Measurements from ENCODE around the gene CCNL1.
"Not testable (repeated sequence)": the region's sequence is repeated elsewhere in the genome, so short reads cannot be mapped to it uniquely, and the experiment has no call there.

Gene CCNL1

DNA sequence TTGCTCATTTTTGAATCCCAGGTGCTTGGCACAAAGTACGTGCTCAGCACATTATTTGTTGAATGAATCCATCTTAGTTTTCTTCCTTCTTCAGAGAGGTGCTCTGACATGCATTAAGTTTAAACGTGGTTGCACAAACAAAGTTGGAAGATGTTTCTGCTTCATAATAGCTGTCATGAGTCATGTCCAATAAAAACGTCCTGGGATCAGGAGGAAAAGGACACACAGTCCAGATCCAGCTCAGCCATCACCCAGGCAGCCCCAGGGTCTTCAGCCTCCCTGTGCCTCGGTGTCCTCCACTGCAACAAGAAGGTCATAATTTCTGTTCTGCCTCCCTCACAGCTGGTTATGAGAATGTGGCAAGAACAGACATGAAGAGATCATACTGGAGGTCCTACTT is 55.4 kb downstream of the CCNL1 start (continued):
- no peak for TF ChIP-seq ZNF70 (CRISPR knock-in tag; IDR thresholded peaks at IDR 0.05)

DNA sequence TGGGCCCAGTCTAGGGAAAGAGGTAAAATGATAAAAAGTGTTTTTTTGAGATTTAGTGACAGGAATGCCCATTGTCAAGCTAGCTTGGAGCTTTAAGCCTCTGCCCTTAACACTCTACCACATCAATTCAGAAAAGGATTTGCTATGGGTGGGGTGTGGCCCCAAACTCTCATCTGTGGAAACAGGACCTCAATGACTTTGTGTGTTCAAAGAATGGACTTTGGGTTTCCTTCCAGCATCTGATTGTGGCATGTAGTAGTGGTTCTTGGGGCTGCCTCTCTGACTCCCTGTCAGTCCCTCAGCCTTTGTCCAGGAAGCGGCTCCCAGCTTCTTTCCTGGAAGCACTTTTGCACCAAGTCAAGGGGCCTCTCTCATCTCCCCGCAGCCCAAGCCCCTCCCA is 56.1 kb downstream of the CCNL1 start:
- TF ChIP-seq TCF4 (CRISPR knock-in tag; IDR thresholded peaks at IDR 0.05; ENCODE audit: borderline replicate concordance) (no peak), ZFP30 (CRISPR knock-in tag; IDR thresholded peaks at IDR 0.05) (no peak), SNAI2 (CRISPR knock-in tag; IDR thresholded peaks at IDR 0.05) (no peak), GLIS3 (CRISPR knock-in tag; IDR thresholded peaks at IDR 0.05) (no peak), ISL1 (CRISPR knock-in tag; IDR thresholded peaks at IDR 0.05) (no peak), TOX (CRISPR knock-in tag; IDR thresholded peaks at IDR 0.05; ENCODE audit: borderline replicate concordance) (no peak), RARB (CRISPR knock-in tag; IDR thresholded peaks at IDR 0.05) (no peak), BACH2 (CRISPR knock-in tag; IDR thresholded peaks at IDR 0.05; ENCODE audit: borderline replicate concordance) (no peak), PPARA (CRISPR knock-in tag; IDR thresholded peaks at IDR 0.05; ENCODE audit: borderline replicate concordance) (no peak), ZNF565 (CRISPR knock-in tag; conservative IDR thresholded peaks at IDR 0.05; ENCODE audit: low read depth) (no peak), ZC3H10 (CRISPR knock-in tag; IDR thresholded peaks at IDR 0.05) (no peak), ZFP3 (CRISPR knock-in tag; IDR thresholded peaks at IDR 0.05) (no peak), ZNF70 (CRISPR knock-in tag; IDR thresholded peaks at IDR 0.05) (no peak), ESRRG (CRISPR knock-in tag; IDR thresholded peaks at IDR 0.05) (no peak)
- TF ChIP-seq, protein P1, sequence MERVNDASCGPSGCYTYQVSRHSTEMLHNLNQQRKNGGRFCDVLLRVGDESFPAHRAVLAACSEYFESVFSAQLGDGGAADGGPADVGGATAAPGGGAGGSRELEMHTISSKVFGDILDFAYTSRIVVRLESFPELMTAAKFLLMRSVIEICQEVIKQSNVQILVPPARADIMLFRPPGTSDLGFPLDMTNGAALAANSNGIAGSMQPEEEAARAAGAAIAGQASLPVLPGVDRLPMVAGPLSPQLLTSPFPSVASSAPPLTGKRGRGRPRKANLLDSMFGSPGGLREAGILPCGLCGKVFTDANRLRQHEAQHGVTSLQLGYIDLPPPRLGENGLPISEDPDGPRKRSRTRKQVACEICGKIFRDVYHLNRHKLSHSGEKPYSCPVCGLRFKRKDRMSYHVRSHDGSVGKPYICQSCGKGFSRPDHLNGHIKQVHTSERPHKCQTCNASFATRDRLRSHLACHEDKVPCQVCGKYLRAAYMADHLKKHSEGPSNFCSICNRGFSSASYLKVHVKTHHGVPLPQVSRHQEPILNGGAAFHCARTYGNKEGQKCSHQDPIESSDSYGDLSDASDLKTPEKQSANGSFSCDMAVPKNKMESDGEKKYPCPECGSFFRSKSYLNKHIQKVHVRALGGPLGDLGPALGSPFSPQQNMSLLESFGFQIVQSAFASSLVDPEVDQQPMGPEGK (CRISPR knock-in tag; IDR thresholded peaks at IDR 0.05; ENCODE audit: borderline replicate concordance): no peak
- TF ChIP-seq, protein P2, sequence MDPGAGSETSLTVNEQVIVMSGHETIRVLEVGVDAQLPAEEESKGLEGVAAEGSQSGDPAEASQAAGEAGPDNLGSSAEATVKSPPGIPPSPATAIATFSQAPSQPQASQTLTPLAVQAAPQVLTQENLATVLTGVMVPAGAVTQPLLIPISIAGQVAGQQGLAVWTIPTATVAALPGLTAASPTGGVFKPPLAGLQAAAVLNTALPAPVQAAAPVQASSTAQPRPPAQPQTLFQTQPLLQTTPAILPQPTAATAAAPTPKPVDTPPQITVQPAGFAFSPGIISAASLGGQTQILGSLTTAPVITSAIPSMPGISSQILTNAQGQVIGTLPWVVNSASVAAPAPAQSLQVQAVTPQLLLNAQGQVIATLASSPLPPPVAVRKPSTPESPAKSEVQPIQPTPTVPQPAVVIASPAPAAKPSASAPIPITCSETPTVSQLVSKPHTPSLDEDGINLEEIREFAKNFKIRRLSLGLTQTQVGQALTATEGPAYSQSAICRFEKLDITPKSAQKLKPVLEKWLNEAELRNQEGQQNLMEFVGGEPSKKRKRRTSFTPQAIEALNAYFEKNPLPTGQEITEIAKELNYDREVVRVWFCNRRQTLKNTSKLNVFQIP (CRISPR knock-in tag; IDR thresholded peaks at IDR 0.05; ENCODE audit: borderline replicate concordance, low read depth): no peak
- TF ChIP-seq, protein P3, sequence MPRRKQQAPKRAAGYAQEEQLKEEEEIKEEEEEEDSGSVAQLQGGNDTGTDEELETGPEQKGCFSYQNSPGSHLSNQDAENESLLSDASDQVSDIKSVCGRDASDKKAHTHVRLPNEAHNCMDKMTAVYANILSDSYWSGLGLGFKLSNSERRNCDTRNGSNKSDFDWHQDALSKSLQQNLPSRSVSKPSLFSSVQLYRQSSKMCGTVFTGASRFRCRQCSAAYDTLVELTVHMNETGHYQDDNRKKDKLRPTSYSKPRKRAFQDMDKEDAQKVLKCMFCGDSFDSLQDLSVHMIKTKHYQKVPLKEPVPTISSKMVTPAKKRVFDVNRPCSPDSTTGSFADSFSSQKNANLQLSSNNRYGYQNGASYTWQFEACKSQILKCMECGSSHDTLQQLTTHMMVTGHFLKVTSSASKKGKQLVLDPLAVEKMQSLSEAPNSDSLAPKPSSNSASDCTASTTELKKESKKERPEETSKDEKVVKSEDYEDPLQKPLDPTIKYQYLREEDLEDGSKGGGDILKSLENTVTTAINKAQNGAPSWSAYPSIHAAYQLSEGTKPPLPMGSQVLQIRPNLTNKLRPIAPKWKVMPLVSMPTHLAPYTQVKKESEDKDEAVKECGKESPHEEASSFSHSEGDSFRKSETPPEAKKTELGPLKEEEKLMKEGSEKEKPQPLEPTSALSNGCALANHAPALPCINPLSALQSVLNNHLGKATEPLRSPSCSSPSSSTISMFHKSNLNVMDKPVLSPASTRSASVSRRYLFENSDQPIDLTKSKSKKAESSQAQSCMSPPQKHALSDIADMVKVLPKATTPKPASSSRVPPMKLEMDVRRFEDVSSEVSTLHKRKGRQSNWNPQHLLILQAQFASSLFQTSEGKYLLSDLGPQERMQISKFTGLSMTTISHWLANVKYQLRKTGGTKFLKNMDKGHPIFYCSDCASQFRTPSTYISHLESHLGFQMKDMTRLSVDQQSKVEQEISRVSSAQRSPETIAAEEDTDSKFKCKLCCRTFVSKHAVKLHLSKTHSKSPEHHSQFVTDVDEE (CRISPR knock-in tag; IDR thresholded peaks at IDR 0.05): no peak
- no peak for ATAC-seq

DNA sequence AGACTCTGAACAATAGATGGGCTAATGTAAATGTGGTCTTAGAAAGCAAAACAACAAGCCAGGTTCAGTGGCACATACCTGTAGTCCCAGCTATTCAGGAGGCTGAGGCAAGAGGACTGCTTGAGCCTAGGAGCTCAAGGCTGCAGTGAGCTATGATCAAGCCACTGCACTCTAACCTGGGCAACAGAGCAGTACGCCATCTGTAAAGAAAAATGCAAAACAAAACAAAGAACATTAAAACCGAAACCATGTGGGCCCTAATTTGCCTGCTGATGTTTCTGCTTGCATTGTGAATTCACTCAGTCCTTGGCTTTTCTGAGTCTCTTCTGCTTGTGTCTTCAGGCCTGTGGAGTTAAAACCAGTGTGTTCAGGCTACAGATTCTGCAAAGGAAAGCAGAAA is 56.7 kb downstream of the CCNL1 start:
- TF ChIP-seq, protein P2 (CRISPR knock-in tag; IDR thresholded peaks at IDR 0.05; ENCODE audit: borderline replicate concordance, low read depth): no peak
- TF ChIP-seq, protein P3 (CRISPR knock-in tag; IDR thresholded peaks at IDR 0.05): no peak
- TF ChIP-seq ZNF70 (CRISPR knock-in tag; IDR thresholded peaks at IDR 0.05): no peak
- no peak for TF ChIP-seq PPARA (CRISPR knock-in tag; IDR thresholded peaks at IDR 0.05; ENCODE audit: borderline replicate concordance)
- TF ChIP-seq, protein P4, sequence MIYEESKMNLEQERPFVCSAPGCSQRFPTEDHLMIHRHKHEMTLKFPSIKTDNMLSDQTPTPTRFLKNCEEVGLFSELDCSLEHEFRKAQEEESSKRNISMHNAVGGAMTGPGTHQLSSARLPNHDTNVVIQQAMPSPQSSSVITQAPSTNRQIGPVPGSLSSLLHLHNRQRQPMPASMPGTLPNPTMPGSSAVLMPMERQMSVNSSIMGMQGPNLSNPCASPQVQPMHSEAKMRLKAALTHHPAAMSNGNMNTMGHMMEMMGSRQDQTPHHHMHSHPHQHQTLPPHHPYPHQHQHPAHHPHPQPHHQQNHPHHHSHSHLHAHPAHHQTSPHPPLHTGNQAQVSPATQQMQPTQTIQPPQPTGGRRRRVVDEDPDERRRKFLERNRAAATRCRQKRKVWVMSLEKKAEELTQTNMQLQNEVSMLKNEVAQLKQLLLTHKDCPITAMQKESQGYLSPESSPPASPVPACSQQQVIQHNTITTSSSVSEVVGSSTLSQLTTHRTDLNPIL (CRISPR knock-in tag; IDR thresholded peaks at IDR 0.05; ENCODE audit: low read depth): no peak
- TF ChIP-seq ZNF8 (CRISPR knock-in tag; IDR thresholded peaks at IDR 0.05): no peak
- TF ChIP-seq ZC3H10 (CRISPR knock-in tag; IDR thresholded peaks at IDR 0.05): no peak
- no peak for TF ChIP-seq CSDC2 (CRISPR knock-in tag; IDR thresholded peaks at IDR 0.05)
- no peak for ATAC-seq

DNA sequence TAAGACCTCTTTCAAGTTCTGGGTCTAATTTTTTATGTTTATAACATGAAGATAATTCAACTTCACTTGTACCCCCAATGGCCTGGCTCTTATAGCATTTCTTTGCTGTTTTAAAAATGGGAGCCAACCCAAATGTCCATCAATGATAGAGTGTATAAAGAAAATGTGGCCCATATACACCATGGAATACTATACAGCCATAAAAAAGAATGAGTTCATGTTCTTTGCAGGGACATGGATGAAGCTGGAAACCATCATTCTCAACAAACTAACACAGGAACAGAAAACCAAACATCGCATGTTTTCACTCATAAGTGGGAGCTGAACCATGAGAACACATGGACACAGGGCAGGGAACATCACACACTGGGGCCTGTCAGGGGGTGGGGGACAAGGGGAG is 57.4 kb downstream of the CCNL1 start:
- ATAC-seq: not testable (repeated sequence)
